Placental pericyte (primary cell): ENCODE results near the gene HM13. TPM values are rescaled to one million over a fixed set of nuclear protein-coding genes. Genes with fewer than 3 reads are reported as not detected.

Experiments used
- small RNA-seq: library from RNA; depleted of rRNA; stranded (forward); fragments of <200 nt; gene quantifications from one replicate; pipeline ENCODE3, GENCODE V24; 2012; ENCODE audit warnings: low replicate concordance
- total RNA-seq: library from RNA; depleted of rRNA; stranded (reverse); fragments of >200 nt; gene quantifications from 2 replicates; pipeline ENCODE4 v1.2.3, GENCODE V29; 2012

Gene HM13, protein sequence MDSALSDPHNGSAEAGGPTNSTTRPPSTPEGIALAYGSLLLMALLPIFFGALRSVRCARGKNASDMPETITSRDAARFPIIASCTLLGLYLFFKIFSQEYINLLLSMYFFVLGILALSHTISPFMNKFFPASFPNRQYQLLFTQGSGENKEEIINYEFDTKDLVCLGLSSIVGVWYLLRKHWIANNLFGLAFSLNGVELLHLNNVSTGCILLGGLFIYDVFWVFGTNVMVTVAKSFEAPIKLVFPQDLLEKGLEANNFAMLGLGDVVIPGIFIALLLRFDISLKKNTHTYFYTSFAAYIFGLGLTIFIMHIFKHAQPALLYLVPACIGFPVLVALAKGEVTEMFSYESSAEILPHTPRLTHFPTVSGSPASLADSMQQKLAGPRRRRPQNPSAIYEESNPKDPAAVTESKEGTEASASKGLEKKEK
- total RNA-seq, result 132 and 202 TPM in 2 replicates

DNA sequence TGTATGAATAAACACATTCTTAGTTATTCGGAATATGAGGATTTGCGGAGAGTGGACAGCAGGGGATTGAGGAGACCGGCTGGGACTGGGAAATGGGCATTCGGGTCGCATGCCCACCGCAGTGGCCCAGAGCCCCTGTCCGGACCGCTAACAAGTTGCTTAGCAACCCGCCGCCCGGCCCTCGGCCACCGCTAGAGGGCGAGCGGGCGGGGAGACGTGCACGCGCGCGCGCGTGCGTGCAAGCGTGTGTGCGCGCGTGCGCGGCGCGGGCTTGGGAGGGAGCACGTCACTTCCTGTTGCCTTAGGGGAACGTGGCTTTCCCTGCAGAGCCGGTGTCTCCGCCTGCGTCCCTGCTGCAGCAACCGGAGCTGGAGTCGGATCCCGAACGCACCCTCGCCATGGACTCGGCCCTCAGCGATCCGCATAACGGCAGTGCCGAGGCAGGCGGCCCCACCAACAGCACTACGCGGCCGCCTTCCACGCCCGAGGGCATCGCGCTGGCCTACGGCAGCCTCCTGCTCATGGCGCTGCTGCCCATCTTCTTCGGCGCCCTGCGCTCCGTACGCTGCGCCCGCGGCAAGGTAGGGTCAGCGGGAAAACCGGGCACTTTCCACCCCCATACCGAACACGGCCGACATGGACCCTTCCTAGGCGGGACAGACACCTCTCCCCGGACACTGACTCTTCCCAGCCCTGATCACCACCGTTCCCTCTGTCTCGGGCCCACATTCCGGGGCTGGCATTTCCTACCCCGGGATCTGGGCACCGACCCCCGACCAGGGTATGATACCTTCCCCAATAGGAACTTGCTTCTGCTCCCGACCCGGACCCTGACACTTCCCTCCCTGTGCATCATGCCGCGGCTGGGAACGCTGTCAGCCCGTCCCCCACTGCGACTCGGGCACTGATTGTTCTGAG, at the start of gene HM13:
TSS of gene HM13 (plus strand) at position 289 of the 918 bp plus-strand sequence. CDS start at position 399, 110 bp downstream.

DNA sequence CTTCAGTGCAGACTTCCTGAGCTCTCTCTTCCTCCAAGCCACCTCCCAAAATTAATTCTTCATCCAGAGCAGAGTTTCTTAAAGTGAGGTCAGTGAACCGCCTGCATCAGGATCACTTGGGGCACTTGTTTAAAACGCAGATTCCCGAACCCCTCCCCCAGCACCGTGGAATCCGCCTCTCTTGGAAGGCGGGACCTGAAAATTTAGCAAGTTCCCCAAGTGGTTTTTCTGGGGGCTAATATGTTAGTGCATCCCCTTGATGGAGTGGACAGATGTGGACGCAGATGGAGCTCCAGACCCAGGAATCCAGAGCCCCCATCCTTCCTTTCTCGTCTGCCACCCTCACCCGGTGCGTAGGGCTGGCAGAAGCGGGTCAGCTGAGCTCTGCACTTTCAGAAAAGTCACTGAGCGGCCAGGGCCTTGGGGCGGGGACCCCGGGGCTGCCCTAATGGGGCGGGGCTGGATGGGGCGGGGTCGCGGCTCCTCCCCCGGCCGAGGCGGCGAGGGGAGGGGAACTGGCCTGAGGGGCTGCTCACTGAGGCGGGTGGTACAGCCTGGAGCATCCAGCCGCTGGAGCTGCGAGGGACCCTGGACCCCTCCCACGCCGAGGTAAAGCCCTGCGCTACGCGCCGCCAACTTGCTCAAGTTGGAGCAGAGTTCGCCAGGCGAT, 39.3 kb upstream of the HM13 start, which contains the start of the genes DEFB124 and REM1:
TSS of gene DEFB124 (minus strand) at position 370 of the 670 bp plus-strand sequence. CDS start 2,114 bp downstream, outside the sequence.
TSS of gene REM1 (plus strand) at position 531 of the 670 bp plus-strand sequence. CDS start 1,158 bp downstream, outside the sequence.

DNA sequence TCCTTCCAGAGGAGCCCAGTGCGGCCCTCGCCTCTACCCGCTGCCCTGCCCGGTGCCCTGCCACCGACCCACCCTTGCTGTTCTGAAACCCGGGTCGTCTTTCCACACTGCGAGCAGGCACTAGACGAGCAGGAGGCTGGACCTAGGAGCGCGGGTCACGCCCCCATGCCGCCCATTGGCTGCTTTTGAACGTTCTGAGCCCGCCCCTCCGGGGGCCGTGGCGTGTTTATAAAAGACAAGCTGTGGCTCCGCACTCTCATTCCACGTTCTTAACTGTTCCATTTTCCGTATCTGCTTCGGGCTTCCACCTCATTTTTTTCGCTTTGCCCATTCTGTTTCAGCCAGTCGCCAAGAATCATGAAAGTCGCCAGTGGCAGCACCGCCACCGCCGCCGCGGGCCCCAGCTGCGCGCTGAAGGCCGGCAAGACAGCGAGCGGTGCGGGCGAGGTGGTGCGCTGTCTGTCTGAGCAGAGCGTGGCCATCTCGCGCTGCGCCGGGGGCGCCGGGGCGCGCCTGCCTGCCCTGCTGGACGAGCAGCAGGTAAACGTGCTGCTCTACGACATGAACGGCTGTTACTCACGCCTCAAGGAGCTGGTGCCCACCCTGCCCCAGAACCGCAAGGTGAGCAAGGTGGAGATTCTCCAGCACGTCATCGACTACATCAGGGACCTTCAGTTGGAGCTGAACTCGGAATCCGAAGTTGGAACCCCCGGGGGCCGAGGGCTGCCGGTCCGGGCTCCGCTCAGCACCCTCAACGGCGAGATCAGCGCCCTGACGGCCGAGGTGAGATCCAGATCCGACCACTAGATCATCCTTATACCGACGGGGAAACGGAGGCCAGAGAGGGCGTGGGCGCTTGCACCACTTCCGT, 91.0 kb downstream of the HM13 start, which contains the start of gene ID1:
TSS of gene ID1 (plus strand) at position 259 of the 871 bp plus-strand sequence. CDS start at position 358, 99 bp downstream.

Small RNAs within 50 kb of the gene (small RNA-seq; reads per million reads assigned to genes)
- gene MIR3193, result not detected

Other genes with a start within 250 kb of the HM13 start
- not detected in 2 replicates for gene DEFB116, start 205.9 kb upstream of the HM13 start, total RNA-seq
- gene DEFB118, start 145.8 kb upstream of the HM13 start, total RNA-seq, result not detected in 2 replicates
- not detected in 2 replicates for gene DEFB119, start 123.9 kb upstream of the HM13 start, total RNA-seq
- gene DEFB121, start 108.2 kb upstream of the HM13 start, total RNA-seq, result not detected in 2 replicates
- not detected in 2 replicates for gene DEFB123, start 73.8 kb upstream of the HM13 start, total RNA-seq
- gene DEFB124, start 39.3 kb upstream of the HM13 start, total RNA-seq, result not detected in 2 replicates
- not detected in 2 replicates for gene REM1, start 39.2 kb upstream of the HM13 start, total RNA-seq
- 31.3 and 47.0 TPM in 2 replicates for gene ID1, start 90.8 kb downstream of the HM13 start, total RNA-seq
- gene COX4I2, start 123.5 kb downstream of the HM13 start, total RNA-seq, result not detected in 2 replicates
- 111 and 148 TPM in 2 replicates for gene BCL2L1, start 208.4 kb downstream of the HM13 start, total RNA-seq
- gene TPX2, start 224.8 kb downstream of the HM13 start, total RNA-seq, result 3.1 and 123 TPM in 2 replicates